Cerebellar cortex (tissue), 1 donor: ENCODE results near the gene MYBPC2.
"Not testable (repeated sequence)": the region's sequence is repeated elsewhere in the genome, so short reads cannot be mapped to it uniquely, and the experiment has no call there.

Experiments used
- DNase-seq: peaks from one replicate; pipeline ENCODE4 v3.0.0-alpha.2; 2015; ENCODE audit warnings: low spot score

MYBPC2 gene

GRCh38 chr19:50428772-50429463, 3.8 kb upstream of the MYBPC2 start:
- no peak for DNase-seq

- DNase-seq, result no peak
Observed at GRCh38 chr19:50430888-50431342, 1.8 kb upstream of the MYBPC2 start.

- peak; percentile 76 for DNase-seq
Observed at GRCh38 chr19:50431343-50432220, 1.1 kb upstream of the MYBPC2 start.

- DNase-seq, result no peak
Observed at GRCh38 chr19:50433201-50434180, 799 bp downstream of the MYBPC2 start.

GRCh38 chr19:50434525-50434924, 1.8 kb downstream of the MYBPC2 start:
- no peak for DNase-seq

GRCh38 chr19:50435221-50435620, 2.5 kb downstream of the MYBPC2 start:
- DNase-seq, result no peak

GRCh38 chr19:50435627-50436026, 2.9 kb downstream of the MYBPC2 start:
- no peak for DNase-seq

GRCh38 chr19:50437862-50438449, 5.3 kb downstream of the MYBPC2 start:
- no peak for DNase-seq

GRCh38 chr19:50439130-50439529, 6.4 kb downstream of the MYBPC2 start:
- not testable (repeated sequence) for DNase-seq

GRCh38 chr19:50444059-50444458, 11.4 kb downstream of the MYBPC2 start:
- DNase-seq, result no peak

GRCh38 chr19:50447053-50447452, 14.4 kb downstream of the MYBPC2 start:
- no peak for DNase-seq

- no peak for DNase-seq
Observed at GRCh38 chr19:50447750-50448149, 15.1 kb downstream of the MYBPC2 start.

- DNase-seq, result no peak
Observed at GRCh38 chr19:50449236-50449899, 16.7 kb downstream of the MYBPC2 start.

- DNase-seq, result no peak
Observed at GRCh38 chr19:50450369-50451222, 17.9 kb downstream of the MYBPC2 start.

GRCh38 chr19:50451223-50451534, 18.5 kb downstream of the MYBPC2 start:
- DNase-seq, result no peak

GRCh38 chr19:50453243-50453642, 20.6 kb downstream of the MYBPC2 start:
- DNase-seq, result no peak

- no peak for DNase-seq
Observed at GRCh38 chr19:50455992-50456391, 23.3 kb downstream of the MYBPC2 start.

- DNase-seq, result no peak
Observed at GRCh38 chr19:50457300-50457699, 24.6 kb downstream of the MYBPC2 start.

- DNase-seq, result no peak
Observed at GRCh38 chr19:50458396-50459066, 25.8 kb downstream of the MYBPC2 start.

- no peak for DNase-seq
Observed at GRCh38 chr19:50459067-50459456, 26.4 kb downstream of the MYBPC2 start.
